Colonic mucosa (tissue), 4 donors: ENCODE measurements around the gene P2RX3. TPM values are rescaled to one million over a fixed set of nuclear protein-coding genes. Genes with fewer than 3 reads are reported as not detected.

ENCODE experiments used
- DNase-seq: peaks from one replicate; pipeline ENCODE4 v3.0.0-alpha.2; 2020
- H3K27ac ChIP-seq: fragments of 200-600 bp; one replicate; pipeline ENCODE4 v1.8.0; 2021
- H3K27me3 ChIP-seq: fragments of 200-600 bp; one replicate; pipeline ENCODE4 v1.8.0; 2021
- H3K36me3 ChIP-seq: fragments of 200-600 bp; one replicate; pipeline ENCODE4 v1.8.0; 2021
- H3K4me1 ChIP-seq: fragments of 200-600 bp; one replicate; pipeline ENCODE4 v1.8.0; 2021; ENCODE audit warnings: mild to moderate bottlenecking
- H3K4me3 ChIP-seq: fragments of 200-600 bp; one replicate; pipeline ENCODE4 v1.8.0; 2021
- H3K9ac ChIP-seq, 2 donors: one replicate each; pipeline ENCODE4 v1.7.0; 2013; ENCODE audit warnings: control low read depth in 2 of 2, low read depth in 2 of 2, low read length in 2 of 2
- H3K9me3 ChIP-seq: fragments of 200-600 bp; one replicate; pipeline ENCODE4 v1.8.0; 2021
- CTCF ChIP-seq: fragments of 200-600 bp; IDR thresholded peaks from one replicate; pipeline ENCODE4 v1.8.0; 2022; ENCODE audit warnings: antibody characterized with exemption, mild to moderate bottlenecking
- intact Hi-C: fragments of 100-400 bp; cut with DNase I; formaldehyde crosslinking; loops from one replicate; pipeline ENCODE4 v1.14.1; 2022
- total RNA-seq, 2 donors: library from RNA; stranded (reverse); fragmentation: NEBNext Ultra II Directional in 1 of 2; extraction: Animal tissue kit (Norgen Biotek cat#: 25700) in 1 of 2; gene quantifications; one replicate each; pipeline ENCODE4 v1.2.1, GENCODE V29; 2021
- donor health status: healthy.
- donor health status: DM: no; HTN: no; CAD: no.
- donor health status: DM: no; HTN: no; CAD: no.

The P2RX3 gene
- total RNA-seq, 2 donors from 2014 or later, result not detected

GRCh38 chr11:57394203-57394965, 56.2 kb downstream of the P2RX3 start:
- DNase-seq, result no peak
- intact Hi-C loops, result no loop called here
- no peak for TF ChIP-seq CTCF

GRCh38 chr11:57395905-57396623, 57.9 kb downstream of the P2RX3 start:
- no peaks in the 10 kb centered on the region for H3K27me3 ChIP-seq
- no peaks in the 10 kb centered on the region for H3K4me1 ChIP-seq
- H3K36me3 ChIP-seq, result no peaks in the 10 kb centered on the region
- TF ChIP-seq CTCF, result no peak
- no peak overlapping the region for H3K27ac ChIP-seq
- H3K9me3 ChIP-seq, result no peaks in the 10 kb centered on the region
- intact Hi-C loops, result no loop called here
- DNase-seq, result no peak
- H3K4me3 ChIP-seq, result no peak overlapping the region
- no peak overlapping the region for H3K9ac ChIP-seq

More at GRCh38 chr11:57394203-57394965, 56.2 kb downstream of the P2RX3 start:
- Histone ChIP-seq H3K9ac (no peak overlapping the region), H3K4me3 (no peak overlapping the region), H3K27ac (no peak overlapping the region), H3K27me3 (no peaks in the 10 kb centered on the region), H3K4me1 (no peaks in the 10 kb centered on the region), H3K36me3 (no peaks in the 10 kb centered on the region), H3K9me3 (no peaks in the 10 kb centered on the region)

- Histone ChIP-seq H3K4me1 (no peaks in the 10 kb centered on the region), H3K27ac (no peak overlapping the region), H3K4me3 (no peak overlapping the region), H3K27me3 (no peaks in the 10 kb centered on the region), H3K9ac (no peak overlapping the region), H3K36me3 (no peaks in the 10 kb centered on the region), H3K9me3 (no peaks in the 10 kb centered on the region)
- intact Hi-C loops, result no loop called here
- TF ChIP-seq CTCF, result no peak
- DNase-seq, result no peak
Measured at GRCh38 chr11:57396744-57397143, 58.6 kb downstream of the P2RX3 start.

- TF ChIP-seq CTCF, result no peak
- intact Hi-C loops, result no loop called here
Measured at GRCh38 chr11:57397394-57397990, 59.3 kb downstream of the P2RX3 start.

GRCh38 chr11:57399221-57399620, 61.1 kb downstream of the P2RX3 start:
- intact Hi-C loops, result no loop called here
- no peak for TF ChIP-seq CTCF
- DNase-seq, result no peak
- Histone ChIP-seq H3K9me3 (no peaks in the 10 kb centered on the region), H3K4me1 (no peaks in the 10 kb centered on the region), H3K4me3 (no peak overlapping the region), H3K27ac (no peak overlapping the region), H3K9ac (no peak overlapping the region), H3K36me3 (no peaks in the 10 kb centered on the region), H3K27me3 (no peaks in the 10 kb centered on the region)

More at GRCh38 chr11:57397394-57397990, 59.3 kb downstream of the P2RX3 start:
- Histone ChIP-seq H3K27ac (no peak overlapping the region), H3K36me3 (no peaks in the 10 kb centered on the region), H3K4me1 (no peaks in the 10 kb centered on the region), H3K9me3 (no peaks in the 10 kb centered on the region), H3K4me3 (no peak overlapping the region), H3K9ac (no peak overlapping the region), H3K27me3 (no peaks in the 10 kb centered on the region)
- no peak for DNase-seq
